Glutamatergic neuron (in vitro differentiated cells): ENCODE data around the gene LUC7L. TPM values are rescaled to one million over a fixed set of nuclear protein-coding genes. Genes with fewer than 3 reads are reported as not detected.

Experiments used
- DNase-seq: peaks from one replicate; pipeline ENCODE4 v3.0.0; 2022
- H3K27ac Mint-ChIP-seq: one replicate; pipeline ENCODE4 v1.8.0; 2020; ENCODE audit warnings: mild to moderate bottlenecking, mixed read lengths, inconsistent platforms; ENCODE audit not compliant: unreplicated experiment
- H3K27me3 Mint-ChIP-seq: one replicate; pipeline ENCODE4 v1.8.0; 2020; ENCODE audit warnings: mild to moderate bottlenecking, moderate library complexity, mixed read lengths, inconsistent platforms; ENCODE audit not compliant: unreplicated experiment
- H3K36me3 Mint-ChIP-seq: one replicate; pipeline ENCODE4 v1.8.0; 2020; ENCODE audit warnings: mild to moderate bottlenecking, mixed read lengths, inconsistent platforms; ENCODE audit not compliant: unreplicated experiment
- H3K4me1 Mint-ChIP-seq: one replicate; pipeline ENCODE4 v1.8.0; 2020; ENCODE audit warnings: mild to moderate bottlenecking, low read depth, mixed read lengths, inconsistent platforms; ENCODE audit not compliant: unreplicated experiment
- H3K4me3 Mint-ChIP-seq: one replicate; pipeline ENCODE4 v1.8.0; 2020; ENCODE audit warnings: mild to moderate bottlenecking, mixed read lengths, inconsistent platforms; ENCODE audit not compliant: unreplicated experiment
- H3K9me3 Mint-ChIP-seq: one replicate; pipeline ENCODE4 v1.8.0; 2020; ENCODE audit warnings: mild to moderate bottlenecking, moderate library complexity, mixed read lengths, inconsistent platforms; ENCODE audit not compliant: unreplicated experiment
- total RNA-seq: library from RNA; stranded (reverse); fragmentation: NEBNext Ultra II Directional; extraction: Animal tissue kit (Norgen Biotek cat#: 25700); gene quantifications from one replicate; pipeline ENCODE4 v1.2.1, GENCODE V29; 2021; ENCODE audit not compliant: unreplicated experiment
- TF ChIP-seq, protein P1 (sequence below): fragments of 200-600 bp; sonication (generic); IDR thresholded peaks from one replicate; pipeline ENCODE4 v1.5.0; 2021; ENCODE audit not compliant: partially characterized antibody, unreplicated experiment

LUC7L gene
- total RNA-seq, 1 donor from 2014 or later = 213 TPM

DNA sequence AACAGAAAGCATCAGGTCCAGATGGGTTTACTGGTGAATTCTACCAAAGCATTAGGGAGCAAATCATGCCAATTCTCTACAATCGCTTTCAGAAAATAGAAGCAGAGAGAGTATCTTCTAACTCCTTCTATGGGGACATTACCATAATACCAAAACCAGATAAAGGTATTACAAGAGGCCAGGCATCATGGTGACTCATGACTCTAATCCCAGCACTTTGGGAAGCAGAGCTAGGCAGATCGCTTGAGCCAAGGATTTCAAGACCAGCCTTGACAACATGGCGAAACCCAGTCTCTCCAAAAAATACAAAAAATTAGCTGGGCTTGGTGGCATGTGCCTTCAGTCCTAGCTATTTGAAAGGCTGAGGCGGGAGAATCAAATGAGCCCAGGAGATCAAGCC, 26.0 kb downstream of the LUC7L start:
- TF ChIP-seq, protein P1, sequence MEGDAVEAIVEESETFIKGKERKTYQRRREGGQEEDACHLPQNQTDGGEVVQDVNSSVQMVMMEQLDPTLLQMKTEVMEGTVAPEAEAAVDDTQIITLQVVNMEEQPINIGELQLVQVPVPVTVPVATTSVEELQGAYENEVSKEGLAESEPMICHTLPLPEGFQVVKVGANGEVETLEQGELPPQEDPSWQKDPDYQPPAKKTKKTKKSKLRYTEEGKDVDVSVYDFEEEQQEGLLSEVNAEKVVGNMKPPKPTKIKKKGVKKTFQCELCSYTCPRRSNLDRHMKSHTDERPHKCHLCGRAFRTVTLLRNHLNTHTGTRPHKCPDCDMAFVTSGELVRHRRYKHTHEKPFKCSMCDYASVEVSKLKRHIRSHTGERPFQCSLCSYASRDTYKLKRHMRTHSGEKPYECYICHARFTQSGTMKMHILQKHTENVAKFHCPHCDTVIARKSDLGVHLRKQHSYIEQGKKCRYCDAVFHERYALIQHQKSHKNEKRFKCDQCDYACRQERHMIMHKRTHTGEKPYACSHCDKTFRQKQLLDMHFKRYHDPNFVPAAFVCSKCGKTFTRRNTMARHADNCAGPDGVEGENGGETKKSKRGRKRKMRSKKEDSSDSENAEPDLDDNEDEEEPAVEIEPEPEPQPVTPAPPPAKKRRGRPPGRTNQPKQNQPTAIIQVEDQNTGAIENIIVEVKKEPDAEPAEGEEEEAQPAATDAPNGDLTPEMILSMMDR = no peak
- H3K4me1 Mint-ChIP-seq = no peaks in the 10 kb centered on the region
- H3K4me3 Mint-ChIP-seq = no peak overlapping the region
- no peak overlapping the region for H3K27ac Mint-ChIP-seq
- H3K36me3 Mint-ChIP-seq = no peaks in the 10 kb centered on the region
- DNase-seq = no peak
- H3K9me3 Mint-ChIP-seq = no peaks in the 10 kb centered on the region
- H3K27me3 Mint-ChIP-seq = peaks cover 4% of the 10 kb centered on the region

GRCh38 chr16:200388-200787, 28.9 kb downstream of the LUC7L start:
- no peak for DNase-seq
- TF ChIP-seq, protein P1 = no peak
- H3K9me3 Mint-ChIP-seq = no peaks in the 10 kb centered on the region
- peaks cover 6% of the 10 kb centered on the region for H3K27me3 Mint-ChIP-seq
- no peaks in the 10 kb centered on the region for H3K36me3 Mint-ChIP-seq
- H3K4me3 Mint-ChIP-seq = no peak overlapping the region
- no peak overlapping the region for H3K27ac Mint-ChIP-seq
- H3K4me1 Mint-ChIP-seq = no peaks in the 10 kb centered on the region

DNA sequence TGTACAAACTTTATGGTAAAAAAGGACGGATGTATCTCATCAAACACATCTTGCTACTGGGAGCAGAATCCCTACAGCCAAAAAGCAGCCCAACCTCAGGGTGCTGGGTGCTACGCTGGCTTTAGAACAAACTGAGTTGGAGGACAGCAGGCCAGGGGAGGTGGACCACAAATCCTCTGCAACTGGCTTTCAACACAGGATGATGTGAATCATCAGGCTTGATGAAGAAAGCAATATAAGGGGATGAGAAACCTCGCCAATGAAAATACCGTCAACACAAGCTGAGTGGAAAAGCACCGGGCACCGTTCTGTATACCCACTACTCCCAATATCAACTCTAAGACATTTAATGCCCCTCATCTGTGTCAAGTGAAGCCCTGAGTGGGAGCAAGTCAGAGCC, 34.7 kb downstream of the LUC7L start:
- H3K4me3 Mint-ChIP-seq = no peak overlapping the region
- peaks cover 4% of the 10 kb centered on the region for H3K9me3 Mint-ChIP-seq
- DNase-seq = no peak
- H3K27ac Mint-ChIP-seq = no peak overlapping the region
- no peaks in the 10 kb centered on the region for H3K36me3 Mint-ChIP-seq
- no peaks in the 10 kb centered on the region for H3K4me1 Mint-ChIP-seq
- peaks cover 9% of the 10 kb centered on the region for H3K27me3 Mint-ChIP-seq
- TF ChIP-seq, protein P1 = no peak

GRCh38 chr16:193441-193840, 35.8 kb downstream of the LUC7L start:
- H3K9me3 Mint-ChIP-seq = peaks cover 4% of the 10 kb centered on the region
- no peak overlapping the region for H3K4me3 Mint-ChIP-seq
- no peaks in the 10 kb centered on the region for H3K36me3 Mint-ChIP-seq
- H3K27me3 Mint-ChIP-seq = peaks cover 10% of the 10 kb centered on the region
- DNase-seq = no peak
- no peaks in the 10 kb centered on the region for H3K4me1 Mint-ChIP-seq
- no peak overlapping the region for H3K27ac Mint-ChIP-seq
- TF ChIP-seq, protein P1 = no peak

GRCh38 chr16:192686-193085, 36.6 kb downstream of the LUC7L start:
- no peak for DNase-seq
- H3K9me3 Mint-ChIP-seq = peaks cover 4% of the 10 kb centered on the region
- peak overlapping the region; percentile 41 for H3K27ac Mint-ChIP-seq
- TF ChIP-seq, protein P1 = no peak
- H3K4me1 Mint-ChIP-seq = no peaks in the 10 kb centered on the region
- H3K4me3 Mint-ChIP-seq = no peak overlapping the region
- H3K27me3 Mint-ChIP-seq = peaks cover 10% of the 10 kb centered on the region
- H3K36me3 Mint-ChIP-seq = no peaks in the 10 kb centered on the region
